Effector memory CD4-positive, alpha-beta T cell (primary cell): ENCODE results near the gene HNF1B.

Experiments used
- DNase-seq, 3 donors: peaks; one replicate each; pipeline ENCODE4 v3.0.0-alpha.2; 2020
- H3K27ac ChIP-seq: 2 replicates; pipeline ENCODE4 v1.7.0; 2013; ENCODE audit warnings: mild to moderate bottlenecking, low read length, moderate library complexity; ENCODE audit not compliant: insufficient read depth, poor library complexity, severe bottlenecking
- H3K27me3 ChIP-seq: replicated peaks from 2 replicates; pipeline ENCODE4 v1.7.0; 2013; ENCODE audit warnings: mild to moderate bottlenecking, low read length; ENCODE audit not compliant: insufficient read depth, control insufficient read depth, poor library complexity, severe bottlenecking
- H3K36me3 ChIP-seq: 2 replicates; pipeline ENCODE4 v1.7.0; 2013; ENCODE audit warnings: mild to moderate bottlenecking, low read length, moderate library complexity; ENCODE audit not compliant: control insufficient read depth, insufficient read depth
- H3K4me1 ChIP-seq: 2 replicates; pipeline ENCODE4 v1.7.0; 2013; ENCODE audit warnings: low read length, mild to moderate bottlenecking; ENCODE audit not compliant: control insufficient read depth, insufficient read depth, poor library complexity, severe bottlenecking
- H3K4me3 ChIP-seq: 2 replicates; pipeline ENCODE4 v1.7.0; 2013; ENCODE audit warnings: low read length, low read depth, mild to moderate bottlenecking; ENCODE audit not compliant: insufficient read depth, poor library complexity, severe bottlenecking
- H3K9me3 ChIP-seq: 2 replicates; pipeline ENCODE4 v1.7.0; 2013; ENCODE audit warnings: mild to moderate bottlenecking, low read length, moderate library complexity; ENCODE audit not compliant: control insufficient read depth

The HNF1B gene

GRCh38 chr17:37740915-37741314 lies 3.9 kb downstream of the HNF1B start:
- Histone ChIP-seq H3K9me3 (no peaks in the 10 kb centered on the region), H3K4me3 (no peak overlapping the region), H3K27me3 (peaks cover 71% of the 10 kb centered on the region), H3K36me3 (no peaks in the 10 kb centered on the region), H3K4me1 (peaks cover 36% of the 10 kb centered on the region), H3K27ac (no peak overlapping the region)
- no peak for DNase-seq

- peaks cover 10% of the 10 kb centered on the region for H3K4me1 ChIP-seq
- H3K36me3 ChIP-seq = no peaks in the 10 kb centered on the region
- H3K27me3 ChIP-seq = peaks cover 44% of the 10 kb centered on the region
- no peak for DNase-seq
- no peak overlapping the region for H3K27ac ChIP-seq
- H3K4me3 ChIP-seq = no peak overlapping the region
- no peaks in the 10 kb centered on the region for H3K9me3 ChIP-seq
Observed at GRCh38 chr17:37737971-37738370, 6.9 kb downstream of the HNF1B start.

DNA sequence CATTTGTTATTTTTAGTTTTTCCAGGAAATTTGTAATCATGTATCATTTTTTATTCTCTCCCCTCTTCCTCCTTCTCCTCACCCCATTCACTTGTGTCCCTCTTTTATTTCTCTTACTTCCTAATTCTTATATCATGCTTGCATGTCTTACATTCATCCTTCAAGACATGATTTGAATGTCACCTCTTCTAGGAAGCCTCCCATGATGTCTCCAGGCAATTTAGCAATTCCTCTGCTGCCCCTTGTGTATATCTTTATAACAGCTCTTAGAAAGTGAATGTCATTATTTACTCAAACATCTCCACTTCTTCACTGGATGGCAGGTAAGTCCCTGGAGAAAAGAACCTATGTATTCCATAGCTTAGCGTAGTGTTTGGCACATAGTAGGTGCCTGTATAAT lies 7.8 kb downstream of the HNF1B start:
- Histone ChIP-seq H3K27ac (no peak overlapping the region), H3K27me3 (peaks cover 37% of the 10 kb centered on the region), H3K36me3 (no peaks in the 10 kb centered on the region), H3K4me3 (no peak overlapping the region), H3K4me1 (peaks cover 3% of the 10 kb centered on the region), H3K9me3 (no peaks in the 10 kb centered on the region)
- no peak for DNase-seq

GRCh38 chr17:37736428-37736827 lies 8.4 kb downstream of the HNF1B start:
- DNase-seq = no peak
- H3K9me3 ChIP-seq = no peaks in the 10 kb centered on the region
- no peak overlapping the region for H3K4me3 ChIP-seq
- H3K4me1 ChIP-seq = no peaks in the 10 kb centered on the region
- H3K27ac ChIP-seq = no peak overlapping the region
- peaks cover 30% of the 10 kb centered on the region for H3K27me3 ChIP-seq
- H3K36me3 ChIP-seq = no peaks in the 10 kb centered on the region

GRCh38 chr17:37735165-37735564 lies 9.7 kb downstream of the HNF1B start:
- no peaks in the 10 kb centered on the region for H3K9me3 ChIP-seq
- H3K4me3 ChIP-seq = no peak overlapping the region
- no peak for DNase-seq
- H3K4me1 ChIP-seq = no peaks in the 10 kb centered on the region
- H3K27ac ChIP-seq = no peak overlapping the region
- no peaks in the 10 kb centered on the region for H3K36me3 ChIP-seq
- peaks cover 18% of the 10 kb centered on the region for H3K27me3 ChIP-seq

DNA sequence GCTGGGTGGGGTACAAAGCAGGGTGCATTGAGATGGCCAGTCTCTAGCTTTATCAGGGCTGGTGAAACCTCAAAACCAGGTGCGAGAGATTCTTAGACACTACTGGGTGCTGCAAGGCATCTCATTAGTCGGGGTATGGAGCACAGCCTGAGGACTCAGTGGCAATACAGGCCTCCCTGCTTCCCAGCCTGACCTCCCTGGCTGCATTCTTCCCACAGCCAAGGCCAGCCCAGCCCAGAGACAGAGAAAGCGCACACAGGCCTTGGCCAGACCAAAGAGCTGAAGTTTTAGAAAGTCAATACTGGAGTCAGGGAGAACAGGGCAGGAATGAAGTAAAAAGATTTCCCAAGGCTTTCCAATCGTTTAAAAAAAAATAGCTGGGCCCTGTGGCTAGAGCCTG lies 12.5 kb downstream of the HNF1B start:
- no peaks in the 10 kb centered on the region for H3K27me3 ChIP-seq
- DNase-seq = no peak
- H3K9me3 ChIP-seq = no peaks in the 10 kb centered on the region
- H3K4me3 ChIP-seq = no peak overlapping the region
- no peaks in the 10 kb centered on the region for H3K4me1 ChIP-seq
- no peaks in the 10 kb centered on the region for H3K36me3 ChIP-seq
- H3K27ac ChIP-seq = no peak overlapping the region

DNA sequence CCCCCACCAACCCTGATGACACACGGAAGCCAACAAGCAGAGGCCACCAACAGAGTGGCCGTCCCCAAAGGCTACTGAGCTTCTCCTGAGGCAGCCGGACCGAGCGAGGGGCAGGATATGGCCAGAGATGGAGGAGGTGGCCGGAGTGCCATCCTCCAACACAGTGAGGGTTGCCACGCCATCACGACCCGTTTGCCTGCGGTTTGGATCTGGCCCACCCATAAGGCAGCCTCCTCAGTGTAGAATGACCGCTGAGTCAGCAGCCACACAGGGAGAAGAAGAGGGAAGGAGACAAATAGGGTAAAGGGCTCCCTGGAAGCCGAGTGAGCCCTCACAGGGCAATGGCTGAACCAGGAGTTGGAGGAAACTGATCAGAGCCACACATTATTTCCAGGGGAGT lies 13.8 kb downstream of the HNF1B start:
- H3K4me3 ChIP-seq = no peak overlapping the region
- H3K36me3 ChIP-seq = no peaks in the 10 kb centered on the region
- no peak overlapping the region for H3K27ac ChIP-seq
- H3K27me3 ChIP-seq = no peaks in the 10 kb centered on the region
- H3K9me3 ChIP-seq = no peaks in the 10 kb centered on the region
- no peak for DNase-seq
- no peaks in the 10 kb centered on the region for H3K4me1 ChIP-seq

- Histone ChIP-seq H3K4me3 (no peak overlapping the region), H3K27ac (no peak overlapping the region), H3K9me3 (no peaks in the 10 kb centered on the region), H3K4me1 (no peaks in the 10 kb centered on the region), H3K27me3 (no peaks in the 10 kb centered on the region), H3K36me3 (no peaks in the 10 kb centered on the region)
- DNase-seq = no peak
Observed at GRCh38 chr17:37729905-37730304, 15.0 kb downstream of the HNF1B start.

DNA sequence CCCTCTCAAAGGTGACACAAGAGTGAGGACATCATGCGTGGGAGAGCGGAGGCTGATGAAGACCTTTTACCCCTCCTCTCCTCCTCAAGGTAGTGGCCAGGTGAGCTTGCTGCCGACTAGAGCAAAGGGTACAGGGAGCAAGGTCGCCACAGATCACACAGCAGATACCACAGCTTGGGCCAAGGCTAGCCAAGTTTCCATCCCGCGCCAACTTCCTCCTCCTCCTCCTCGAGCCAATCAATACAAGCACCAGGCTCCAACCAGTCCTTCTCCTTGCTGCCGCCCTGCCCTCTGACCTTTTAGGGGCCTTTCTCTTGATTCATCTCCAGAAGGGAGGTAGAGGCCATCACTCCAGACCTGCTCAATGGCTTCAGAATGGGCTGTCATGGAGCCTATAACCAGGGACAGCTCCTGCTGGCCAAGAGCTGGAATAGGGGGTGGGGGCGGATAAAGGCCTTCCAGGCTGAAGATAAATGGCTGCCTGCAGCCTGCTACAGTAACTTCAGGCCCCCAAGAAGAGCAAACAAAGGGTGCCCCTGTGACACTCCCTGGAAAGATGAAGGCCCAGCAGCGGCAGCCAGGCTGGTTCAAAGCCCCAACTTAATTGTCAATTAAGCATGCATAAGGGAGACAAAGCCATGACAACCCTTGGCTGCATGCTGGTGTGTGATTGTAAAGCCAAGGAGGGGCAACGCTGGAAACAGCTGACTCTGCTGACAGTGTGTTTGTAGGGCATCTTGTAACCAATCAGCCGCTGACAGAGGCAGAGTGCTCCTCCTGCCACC lies 17.8 kb downstream of the HNF1B start:
- Histone ChIP-seq H3K36me3 (no peaks in the 10 kb centered on the region), H3K4me1 (no peaks in the 10 kb centered on the region), H3K27me3 (no peaks in the 10 kb centered on the region), H3K4me3 (no peak overlapping the region), H3K27ac (no peak overlapping the region), H3K9me3 (no peaks in the 10 kb centered on the region)
- DNase-seq = no peak

DNA sequence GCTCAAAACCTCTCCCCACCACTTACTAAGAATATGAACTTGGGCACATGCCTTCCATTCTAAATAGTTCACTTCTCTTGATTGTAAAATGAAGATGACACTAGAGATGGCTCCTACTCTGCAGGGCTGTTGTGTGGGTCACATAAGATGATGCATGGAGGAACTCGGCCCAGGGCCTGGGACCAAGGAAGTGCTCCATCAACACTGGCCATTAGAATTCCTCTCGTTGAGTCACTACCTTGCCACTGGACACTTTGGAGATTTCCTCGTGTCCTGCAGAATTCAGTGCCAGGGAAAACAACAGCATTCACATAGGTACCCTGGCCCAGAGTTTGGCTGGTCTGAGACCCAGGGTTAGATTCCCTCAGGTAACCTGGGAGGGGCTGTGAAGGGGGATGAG lies 18.6 kb downstream of the HNF1B start:
- H3K27me3 ChIP-seq = no peaks in the 10 kb centered on the region
- H3K4me1 ChIP-seq = no peaks in the 10 kb centered on the region
- H3K27ac ChIP-seq = no peak overlapping the region
- DNase-seq = no peak
- no peaks in the 10 kb centered on the region for H3K36me3 ChIP-seq
- no peaks in the 10 kb centered on the region for H3K9me3 ChIP-seq
- no peak overlapping the region for H3K4me3 ChIP-seq
